Right ventricle myocardium superior (tissue), 1 donor: ENCODE data around the gene ZNF605. TPM values are rescaled to one million over a fixed set of nuclear protein-coding genes. Genes with fewer than 3 reads are reported as not detected.
"Not testable (repeated sequence)": the region's sequence is repeated elsewhere in the genome, so short reads cannot be mapped to it uniquely, and the experiment has no call there.

ENCODE experiments used
- ATAC-seq: fragments of 200-7000 bp; cut with Tn5 transposase; one replicate; pipeline ENCODE4 v1.9.1; 2020; ENCODE audit warnings: mild to moderate bottlenecking; ENCODE audit not compliant: poor library complexity
- DNase-seq: peaks from one replicate; pipeline ENCODE4 v3.0.0-alpha.2; 2020
- intact Hi-C: fragments of 100-400 bp; cut with DNase I; formaldehyde crosslinking; loops from one replicate; pipeline ENCODE4 v1.11.2; 2022
- long read RNA-seq: library from polyadenylated mRNA; unstranded; transcript quantifications from one replicate; pipeline ENCODE4 v2.0.0, GENCODE V29; 2021
- total RNA-seq: library from RNA; stranded (reverse); fragmentation: NEBNext Ultra II Directional; extraction: Animal tissue kit (Norgen Biotek cat#: 25700); gene quantifications from one replicate; pipeline ENCODE4 v1.2.1, GENCODE V29; 2021
- donor health status: DM: no; HTN: yes; CAD: no; lungs with severe emphysema.

ZNF605 gene
- total RNA-seq, result 11.1 TPM
- long read RNA-seq, full-length matches to known transcripts, result 4 of 11 reads
- long read RNA-seq, partial matches to known transcripts, result 1 of 11 reads
- long read RNA-seq, other reads (novel, unspliced or antisense), result 6 of 11 reads

DNA sequence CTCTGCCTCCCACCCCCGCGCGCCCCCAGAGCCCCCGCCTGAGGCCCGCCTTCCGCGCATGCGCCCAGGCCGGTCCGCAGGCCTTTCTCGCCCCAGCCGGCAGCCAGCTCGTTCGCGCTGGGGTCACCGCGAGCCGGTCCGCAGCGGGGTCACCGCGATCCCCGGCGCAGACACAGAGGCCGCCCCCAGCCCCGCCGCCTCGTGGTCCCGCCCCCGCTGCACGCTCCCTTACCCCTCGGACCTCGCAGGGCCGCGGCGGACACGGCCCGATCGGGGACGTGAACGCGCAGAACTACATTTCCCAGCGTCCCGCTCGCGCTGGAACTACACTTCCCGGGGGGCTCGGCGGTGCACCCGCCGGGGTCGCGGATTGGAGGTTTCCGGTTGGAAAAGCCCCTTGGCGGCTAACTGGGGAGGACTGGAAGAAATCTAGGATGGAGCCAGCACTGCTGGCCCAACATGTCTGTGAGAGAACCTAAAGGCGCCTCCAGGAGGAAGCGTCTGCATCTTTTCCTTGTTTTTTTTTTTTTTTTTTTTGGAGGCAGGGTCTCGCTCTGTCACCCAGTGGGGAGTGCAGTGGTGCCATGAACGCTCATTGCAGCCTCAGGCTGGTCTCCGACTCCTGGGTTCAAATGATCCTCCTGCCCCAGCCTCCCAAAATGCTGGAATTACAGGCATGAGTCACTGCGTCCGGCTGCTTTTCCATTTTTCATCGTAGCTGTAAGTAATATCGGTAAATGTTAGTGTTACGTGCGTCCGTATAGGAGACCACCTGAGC is at the start of gene ZNF605:
ZNF605 (minus strand) TSS at position 296 of the 778 bp plus-strand sequence. CDS start 10,671 bp downstream, outside the sequence.
- peak; percentile 94 for DNase-seq
- intact Hi-C loops, result no loop called here
- peak; percentile 97 for ATAC-seq

DNA sequence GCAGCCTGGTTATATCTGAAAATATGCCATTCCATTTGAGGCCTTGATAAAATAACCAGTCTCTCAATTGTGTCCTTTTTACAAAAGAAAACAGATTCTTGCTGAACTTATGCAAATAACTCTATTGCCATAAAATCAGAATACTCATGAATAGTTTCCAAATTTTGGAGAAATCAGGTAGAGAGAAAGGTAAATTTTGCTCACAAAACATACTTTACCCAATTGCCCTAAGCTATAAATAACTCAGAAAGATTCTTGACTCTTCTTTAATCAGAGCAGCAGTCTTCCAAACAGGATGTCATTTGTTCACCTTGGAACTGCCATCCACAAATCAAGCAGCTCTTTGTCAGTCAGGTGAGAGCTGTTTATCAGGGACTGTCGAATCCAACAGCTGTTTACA is 42.6 kb upstream of the ZNF605 start:
- DNase-seq, result no peak
- intact Hi-C loops, result no loop called here
- no peak for ATAC-seq

DNA sequence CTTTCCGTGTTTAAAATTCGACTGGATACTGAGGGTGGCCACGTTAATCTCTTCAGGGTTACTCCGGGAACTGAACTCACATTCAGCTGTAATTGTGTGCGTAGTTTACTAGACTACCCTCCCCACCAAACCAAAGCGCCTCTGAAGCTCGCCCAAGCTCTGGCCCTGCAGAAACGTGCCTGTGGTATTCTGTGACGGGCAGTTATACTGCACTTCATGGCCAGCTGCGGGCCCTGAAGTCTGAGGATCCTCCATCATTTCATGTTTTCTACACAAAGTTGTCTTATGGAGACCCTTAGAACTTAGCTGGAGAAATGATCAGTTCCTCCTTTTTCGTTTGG is 30.7 kb upstream of the ZNF605 start:
- no peak for DNase-seq
- intact Hi-C loops, result no loop called here
- ATAC-seq, result no peak

DNA sequence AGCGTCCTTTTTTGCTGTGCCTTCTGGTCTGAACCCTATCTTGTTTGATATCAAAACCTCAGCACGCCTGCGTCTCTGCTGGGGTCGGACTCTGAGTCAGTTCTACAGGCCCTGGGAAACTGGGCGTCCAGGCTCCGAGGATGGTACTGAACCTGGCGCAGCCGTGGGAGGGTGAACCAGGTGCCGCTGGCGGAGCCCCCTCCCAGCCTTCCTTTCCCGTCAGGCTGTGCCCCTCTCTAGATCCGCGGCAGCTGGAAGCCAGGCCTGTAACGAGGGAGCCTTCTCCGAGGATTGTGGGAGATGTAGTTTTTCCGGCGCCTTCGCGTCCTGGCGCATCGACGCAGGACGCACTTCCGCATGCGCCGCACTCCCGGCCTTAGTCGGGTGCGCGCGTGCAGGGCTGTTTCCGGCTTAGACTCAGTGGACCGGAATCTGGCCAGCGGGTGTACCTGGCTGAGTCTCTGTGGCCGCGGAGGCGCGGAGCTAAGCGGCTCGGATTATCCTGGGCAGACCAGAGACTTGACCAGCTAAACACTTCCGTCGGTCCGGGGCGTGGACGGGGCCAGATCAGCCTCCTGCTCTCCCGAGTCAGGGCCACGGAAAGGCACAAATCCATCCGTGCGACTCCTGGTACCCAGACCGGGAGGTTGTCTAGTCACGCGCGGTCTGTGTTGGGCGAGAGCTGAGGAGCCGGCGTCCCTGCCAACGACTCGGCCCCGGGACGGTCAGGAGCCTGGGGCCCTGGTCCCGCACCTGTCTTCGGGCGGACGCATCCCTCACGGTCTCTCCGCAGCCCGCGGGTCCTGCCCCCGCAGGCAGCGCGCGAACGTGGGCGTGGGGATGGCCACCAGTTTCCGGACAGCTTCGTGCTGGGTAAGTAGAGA is 30.1 kb upstream of the ZNF605 start, which contains the start of gene ZNF26:
ZNF26 (plus strand) TSS at position 367 of the 884 bp plus-strand sequence; CDS start at position 841, 474 bp downstream.
- DNase-seq (peak; percentile 95), ATAC-seq (peak; percentile 100)
- intact Hi-C loops, result no loop called here

DNA sequence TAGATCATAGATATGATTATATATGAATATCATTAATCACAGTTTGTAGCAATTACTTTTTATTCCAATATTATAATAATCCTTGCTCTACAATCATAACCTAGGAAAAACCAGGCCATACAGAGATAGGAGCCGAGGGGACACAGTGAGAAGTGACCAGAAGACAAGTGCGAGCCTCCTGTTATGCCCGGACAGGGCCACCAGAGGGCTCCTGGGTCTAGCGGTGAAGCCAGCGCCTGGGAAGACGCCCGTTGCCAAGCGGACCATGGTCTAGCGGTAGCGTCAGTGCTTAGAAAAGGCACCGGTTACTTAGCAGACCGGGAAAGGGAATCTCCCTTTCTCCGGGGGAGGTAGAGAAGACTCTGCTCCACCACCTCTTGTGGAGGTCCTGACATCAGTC is 20.8 kb upstream of the ZNF605 start:
- intact Hi-C loops, ATAC-seq: not testable (repeated sequence)
- peak; percentile 61 for DNase-seq

DNA sequence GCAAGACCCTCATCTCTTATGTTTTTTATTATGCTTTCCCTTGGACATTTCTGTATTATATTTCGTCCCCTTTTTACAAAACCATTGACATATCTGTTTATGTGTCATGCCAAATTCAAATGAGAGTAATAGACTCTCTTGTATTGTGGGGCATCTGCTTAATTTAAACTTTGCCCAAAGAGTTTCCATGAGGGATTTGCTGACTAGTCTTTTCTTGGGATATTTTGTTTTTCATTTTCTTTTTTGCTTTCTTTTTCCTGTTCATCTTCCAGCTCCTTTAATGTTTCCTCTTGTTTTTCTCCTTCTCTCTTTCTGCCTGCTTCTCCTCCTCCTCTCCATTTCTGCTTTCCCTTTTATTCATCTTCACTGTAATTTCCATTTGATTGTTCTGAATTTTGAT is 16.3 kb upstream of the ZNF605 start:
- DNase-seq, result no peak
- intact Hi-C loops, result no loop called here
- ATAC-seq, result no peak

DNA sequence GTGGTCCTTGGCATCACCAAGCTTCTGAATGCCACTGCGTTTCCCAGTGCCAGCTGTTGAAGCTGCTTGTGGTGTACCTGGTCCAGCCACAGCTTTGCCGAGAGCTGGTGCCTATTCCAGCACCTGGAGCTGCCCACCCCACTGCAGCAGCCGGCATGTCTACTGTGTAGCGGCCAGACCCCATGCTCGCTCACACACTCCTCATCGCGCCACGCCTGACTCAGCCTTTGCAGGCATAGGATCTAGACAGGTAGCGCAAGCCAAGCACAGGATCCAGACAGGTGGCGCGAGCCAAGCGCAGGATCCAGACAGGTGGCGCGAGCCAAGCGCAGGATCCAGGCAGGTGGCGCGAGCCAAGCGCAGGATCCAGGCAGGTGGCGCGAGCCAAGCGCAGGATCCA is 11.6 kb upstream of the ZNF605 start:
- intact Hi-C loops, result no loop called here

DNA sequence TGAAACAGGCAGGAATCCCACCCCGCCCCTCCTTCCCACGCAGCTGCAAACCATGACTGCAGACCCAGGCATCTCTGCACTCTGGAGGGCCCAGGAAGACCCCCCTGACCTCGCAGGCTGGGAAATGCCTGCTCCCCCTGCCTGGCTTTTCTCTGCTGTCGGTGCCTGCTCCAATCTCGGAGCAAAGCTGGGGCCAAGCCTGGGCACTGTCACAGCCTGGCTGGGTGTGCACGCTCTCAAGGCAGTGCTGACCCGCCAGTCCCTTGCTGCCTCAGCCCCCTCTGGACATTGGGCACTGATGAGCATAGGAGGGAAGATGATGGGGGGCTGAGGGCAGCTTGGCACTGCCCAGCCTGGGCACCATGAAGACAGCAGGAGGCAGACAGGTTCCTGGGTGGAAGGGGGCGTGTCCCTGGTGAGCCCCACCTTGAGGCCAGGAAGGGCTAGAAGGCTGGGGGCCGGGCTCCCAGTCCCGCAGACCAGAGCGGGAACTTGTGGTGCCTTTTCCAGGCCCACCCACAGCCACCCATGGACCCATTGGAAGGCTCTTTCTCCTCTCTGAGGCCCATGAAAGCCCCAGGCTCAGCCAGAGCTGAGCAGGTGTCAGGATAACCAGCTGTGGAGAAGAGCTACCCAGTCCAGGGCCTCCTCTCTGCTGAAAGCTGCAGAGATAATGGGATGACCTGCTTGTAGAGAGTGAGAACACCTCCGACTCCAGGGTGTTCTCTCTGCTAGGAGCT is 10.7 kb upstream of the ZNF605 start:
- intact Hi-C loops, result no loop called here
- DNase-seq, result no peak
- no peak for ATAC-seq

More for the DNA sequence above, 11.6 kb upstream of the ZNF605 start:
- no peak for DNase-seq
- no peak for ATAC-seq

DNA sequence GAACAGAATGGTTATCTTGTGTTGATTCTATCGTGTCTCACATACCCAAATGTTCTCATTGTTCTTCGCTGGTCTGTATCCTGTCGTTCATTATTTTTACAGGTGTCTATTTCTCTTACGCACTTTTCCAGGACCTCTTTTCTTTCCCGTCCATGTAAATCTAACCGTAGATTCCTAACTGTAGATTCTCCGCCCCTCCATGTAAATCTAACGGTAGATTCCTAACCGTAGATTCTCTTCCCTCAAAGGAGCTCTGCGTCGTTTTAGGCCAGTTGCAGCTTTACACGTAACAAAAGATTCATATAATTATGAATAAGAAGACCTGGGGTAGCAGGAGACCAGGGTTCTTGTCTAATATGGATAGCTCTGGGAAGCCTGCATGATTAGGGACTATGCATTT is 9.7 kb upstream of the ZNF605 start:
- ATAC-seq, result no peak
- DNase-seq, result no peak
- intact Hi-C loops, result no loop called here

DNA sequence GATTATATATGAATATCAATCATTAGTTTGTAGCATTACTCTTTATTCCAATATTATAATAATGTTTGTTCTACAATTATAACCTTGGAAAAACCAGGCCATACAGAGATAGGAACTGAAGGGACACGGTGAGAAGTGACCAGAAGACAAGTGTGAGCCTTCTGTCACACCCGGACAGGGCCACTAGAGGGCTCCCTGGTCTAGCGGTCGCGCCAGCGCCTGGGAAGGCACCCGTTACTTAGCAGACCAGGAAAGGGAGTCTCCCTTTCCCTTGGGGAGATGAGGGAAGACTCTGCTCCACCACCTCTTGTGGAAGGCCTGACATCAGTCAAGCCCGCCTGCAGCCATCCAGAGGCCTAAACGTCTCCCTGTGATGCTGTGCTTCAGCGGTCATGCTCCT is 7.8 kb upstream of the ZNF605 start:
- ATAC-seq, intact Hi-C loops: not testable (repeated sequence)
- peak; percentile 61 for DNase-seq

DNA sequence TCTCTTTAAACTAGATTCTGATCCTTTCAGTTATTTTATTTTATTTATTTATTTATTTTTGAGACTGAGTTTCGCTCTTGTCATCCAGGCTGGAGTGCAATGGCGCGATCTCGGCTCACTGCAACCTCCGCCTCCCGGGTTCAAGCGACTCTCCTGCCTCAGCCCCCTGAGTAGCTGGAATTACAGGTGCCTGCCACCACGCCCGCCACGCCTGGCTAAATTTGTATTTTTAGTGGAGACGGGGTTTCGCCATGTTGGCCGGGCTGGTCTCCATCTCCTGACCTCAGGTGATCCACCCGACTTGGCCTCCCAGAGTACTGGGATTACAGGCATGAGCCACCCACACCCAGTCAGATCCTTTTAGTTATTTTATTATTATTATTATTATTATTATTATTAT is 5.7 kb upstream of the ZNF605 start:
- DNase-seq, ATAC-seq, intact Hi-C loops: not testable (repeated sequence)

DNA sequence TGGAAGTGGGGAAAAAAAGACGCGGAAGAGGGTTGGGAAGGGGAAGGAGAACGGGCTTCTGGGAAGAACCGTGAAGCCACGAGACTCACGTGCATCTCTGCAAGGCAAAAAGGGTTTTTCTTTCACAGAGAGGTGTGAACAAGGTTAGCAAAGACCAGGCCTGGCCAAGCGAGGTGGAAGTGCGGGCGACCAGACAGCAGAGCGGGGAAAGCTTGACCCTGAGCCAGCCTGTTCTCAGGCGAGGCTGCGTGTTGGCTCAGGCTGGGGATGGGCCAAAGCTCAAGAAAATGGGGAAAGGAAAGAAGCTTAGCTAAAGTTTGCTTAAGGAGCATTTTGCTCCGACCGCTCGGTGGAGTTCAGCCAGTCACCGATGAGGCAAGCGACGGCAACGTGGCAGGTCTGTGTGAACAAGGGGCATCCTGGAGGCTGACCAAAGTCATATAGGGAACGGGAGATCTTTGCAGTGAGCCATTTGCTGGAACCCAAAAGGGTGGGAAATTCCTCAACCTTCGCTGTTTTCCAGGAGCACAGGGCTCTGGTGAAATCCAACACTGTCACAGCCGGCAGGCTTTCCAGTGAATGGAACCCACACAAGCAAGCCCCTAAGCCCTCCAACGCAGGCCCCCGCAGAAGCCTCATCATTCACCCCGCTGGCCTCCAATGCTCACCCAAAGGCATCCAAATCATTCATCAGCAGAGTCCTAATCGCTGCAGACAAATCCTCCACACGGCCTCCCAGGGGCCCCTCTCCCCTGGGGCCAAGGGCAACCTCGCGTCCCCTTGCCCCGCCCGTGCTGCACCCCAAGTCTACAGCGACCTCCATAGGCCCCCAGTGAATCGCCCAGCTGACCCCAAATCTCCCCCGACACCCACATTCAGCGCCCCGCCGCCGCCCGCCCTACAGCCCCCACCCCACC is 754 bp downstream of the ZNF605 start:
- intact Hi-C loops, result no loop called here
- DNase-seq (peak; percentile 57), ATAC-seq (peak; percentile 37)

DNA sequence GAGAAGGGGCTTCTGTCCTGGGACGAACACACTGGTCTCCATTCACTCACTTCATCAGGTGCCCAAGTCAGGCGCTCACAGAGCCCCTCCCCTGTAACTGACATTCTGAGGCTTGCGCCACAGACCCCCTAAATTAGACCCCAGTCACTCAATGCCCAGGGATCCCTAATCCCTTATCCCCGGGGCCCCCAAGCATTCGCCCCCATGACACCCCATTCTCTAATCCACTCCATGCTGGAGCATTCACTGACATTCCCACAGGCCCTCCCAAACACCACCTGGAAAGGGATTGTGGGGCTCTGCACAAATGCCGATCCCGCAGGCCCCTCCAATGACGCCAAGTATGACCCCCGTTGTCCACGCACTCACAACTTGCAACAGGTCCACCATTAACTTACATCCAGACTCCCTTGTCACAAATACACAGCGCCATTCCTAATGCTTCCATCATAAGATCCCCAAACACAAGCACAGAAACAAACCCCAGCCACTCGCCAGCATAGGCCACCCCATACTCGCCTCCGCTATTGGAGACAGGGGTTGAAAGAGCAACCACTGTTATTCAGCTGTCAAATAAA is 1.5 kb downstream of the ZNF605 start:
- no peak for ATAC-seq
- intact Hi-C loops, result no loop called here
- no peak for DNase-seq

DNA sequence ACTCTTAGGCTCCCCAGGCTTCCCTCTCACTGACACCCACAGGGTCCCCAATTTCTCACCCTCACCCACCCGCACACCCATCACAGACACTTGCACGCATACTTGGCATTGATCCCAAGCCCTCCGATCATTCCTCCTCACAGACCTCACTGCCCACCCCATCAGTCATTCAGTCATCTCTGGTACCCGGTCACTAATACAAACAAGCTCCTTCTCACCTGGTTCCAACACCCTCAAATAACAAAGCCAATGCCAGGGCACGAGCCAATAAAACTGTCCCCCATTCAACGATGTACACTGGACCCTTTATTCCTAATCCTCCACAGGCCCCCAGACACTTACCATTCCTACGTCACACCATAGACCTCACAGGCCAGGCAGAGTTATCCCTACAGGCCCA is 2.3 kb downstream of the ZNF605 start:
- ATAC-seq, result no peak
- intact Hi-C loops, result no loop called here
- no peak for DNase-seq

DNA sequence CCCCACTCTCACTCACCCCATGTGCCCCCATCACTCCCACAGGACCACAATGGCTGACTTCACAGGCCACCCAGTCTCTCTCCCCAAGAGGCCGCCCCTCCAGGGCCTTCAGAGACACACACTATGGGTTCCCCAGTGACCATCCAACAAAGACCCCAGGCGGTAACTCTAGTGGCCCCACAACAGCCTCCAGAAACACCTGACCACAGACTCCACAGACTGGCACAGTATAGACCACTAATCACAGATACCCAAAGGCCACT is 3.0 kb downstream of the ZNF605 start:
- intact Hi-C loops, result no loop called here
- DNase-seq (no peak), ATAC-seq (no peak)

DNA sequence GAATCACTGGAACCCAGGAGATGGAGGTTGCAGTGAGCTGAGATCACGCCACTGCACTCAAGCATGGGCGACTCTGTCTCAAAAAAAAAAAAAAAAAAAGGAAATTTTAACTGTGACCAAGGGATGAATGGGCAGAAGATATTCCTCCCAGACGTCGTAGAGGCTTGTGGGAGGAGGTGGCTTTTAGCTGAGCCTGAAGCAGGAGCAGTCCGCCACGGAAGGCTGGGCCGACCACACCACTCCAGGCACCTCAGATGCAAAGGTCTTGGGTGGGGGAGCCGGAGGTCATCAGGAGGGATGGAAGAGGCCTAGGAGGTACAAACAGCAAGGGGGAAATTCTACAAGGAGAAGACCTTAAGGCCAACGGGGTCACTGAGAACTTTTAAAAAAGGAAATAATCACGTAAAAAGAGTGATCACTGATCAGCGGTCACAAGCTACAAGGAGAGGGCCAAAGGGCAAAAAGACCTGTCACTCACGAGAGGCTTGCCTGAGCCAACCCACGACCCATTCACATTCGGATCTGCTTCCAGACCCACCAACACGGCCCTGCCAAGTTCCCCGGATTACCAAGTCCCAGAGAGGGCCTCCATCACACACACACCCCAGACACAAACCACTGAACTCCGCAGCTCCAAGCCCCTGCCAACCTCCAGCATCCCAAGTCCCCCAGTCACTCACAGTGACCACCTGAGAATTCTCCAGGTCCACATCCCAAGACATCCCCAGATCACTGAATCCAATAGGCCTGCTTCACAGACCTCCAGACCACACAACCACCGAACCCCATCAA is 3.5 kb downstream of the ZNF605 start:
- intact Hi-C loops, result no loop called here
- no peak for DNase-seq
- no peak for ATAC-seq

DNA sequence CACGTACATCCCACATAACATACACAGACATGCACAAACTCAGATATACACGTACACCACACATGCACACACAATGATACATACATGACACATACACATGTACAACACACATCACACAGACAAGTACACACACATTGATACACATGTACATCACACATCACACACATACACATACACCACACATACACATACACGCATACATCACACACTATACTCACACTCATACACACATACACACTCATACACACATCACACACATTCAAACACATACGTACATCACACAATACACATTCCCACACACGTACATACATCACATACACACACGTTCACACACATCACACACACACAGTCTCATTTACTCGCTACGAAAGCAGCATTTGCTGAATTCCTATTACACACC is 4.5 kb downstream of the ZNF605 start:
- no peak for ATAC-seq
- DNase-seq, result no peak
- intact Hi-C loops, result no loop called here
